Heart left ventricle (tissue), 16 donors: ENCODE results near the gene OSGIN1. TPM values are rescaled to one million over a fixed set of nuclear protein-coding genes. Genes with fewer than 3 reads are reported as not detected.
A peak's percentile ranks its signal among the peaks of the same experiment; 100 is the strongest.

ENCODE experiments used
- ATAC-seq, 4 donors: fragments of 200-7000 bp; cut with Tn5 transposase; one replicate each; pipeline ENCODE4 v1.9.1; 2020 to 2022; ENCODE audit warnings: moderate library complexity in 4 of 4, mild to moderate bottlenecking in 3 of 4, moderate number of reproducible peaks in 1 of 4
- DNase-seq, 5 donors: peaks; one replicate each; pipeline ENCODE4 v3.0.0-alpha.2; 2020
- H3K27ac ChIP-seq, 12 donors: fragments of 200-600 bp; sonication (generic) in 4 of 12; one replicate each; pipeline versions ENCODE4 v1.5.0 to v1.8.0; 2016 to 2022; ENCODE audit warnings: mild to moderate bottlenecking in 2 of 12
- H3K27me3 ChIP-seq, 9 donors: fragments of 200-600 bp; sonication (generic) in 2 of 9; one replicate each; pipeline versions ENCODE4 v1.5.1 to v1.8.0; 2016 to 2022; ENCODE audit warnings: mild to moderate bottlenecking in 3 of 9
- H3K36me3 ChIP-seq, 9 donors: fragments of 200-600 bp; sonication (generic) in 2 of 9; one replicate each; pipeline versions ENCODE4 v1.5.0 to v1.8.0; 2018 to 2022; ENCODE audit warnings: mild to moderate bottlenecking in 2 of 9
- H3K4me1 ChIP-seq, 12 donors: fragments of 200-600 bp; sonication (generic) in 4 of 12; one replicate each; pipeline versions ENCODE4 v1.5.0 to v1.8.0; 2016 to 2022; ENCODE audit warnings: mild to moderate bottlenecking in 3 of 12
- H3K4me3 ChIP-seq, 12 donors: fragments of 200-600 bp; sonication (generic) in 4 of 12; one replicate each; pipeline versions ENCODE4 v1.5.0 to v1.8.0; 2017 to 2022; ENCODE audit warnings: mild to moderate bottlenecking in 9 of 12, moderate library complexity in 4 of 12
- H3K9me3 ChIP-seq, 12 donors: fragments of 200-600 bp; sonication (generic) in 4 of 12; one replicate each; pipeline versions ENCODE4 v1.5.0 to v1.8.0; 2016 to 2022; ENCODE audit warnings: mild to moderate bottlenecking in 1 of 12
- CTCF ChIP-seq, 12 donors: fragments of 200-600 bp; sonication (generic) in 4 of 12; IDR thresholded peaks; one replicate each; pipeline versions ENCODE4 v1.5.0 to v1.8.0; 2018 to 2022; ENCODE audit warnings: antibody characterized with exemption in 12 of 12, mild to moderate bottlenecking in 5 of 12
- POLR2A ChIP-seq, 2 donors: fragments of 450-650 bp; IDR thresholded peaks; one replicate each; pipeline ENCODE4 v1.6.1; 2017; ENCODE audit warnings: antibody characterized with exemption in 2 of 2, mild to moderate bottlenecking in 2 of 2, moderate library complexity in 2 of 2
- WGBS, 4 donors: extraction: QIAGEN DNeasy Blood & Tissue Kit in 2 of 4; methylation state at CpG; one replicate each; pipeline versions ENCODE4 v1.1.5 to v1.1.7; 2013 to 2018; 5-methylcytosine and 5-hydroxymethylcytosine counted together
- intact Hi-C, 10 donors: fragments of 100-400 bp; cut with DNase I; formaldehyde crosslinking; loops; one replicate each; pipeline versions ENCODE4 v1.11.1 to v1.14.2; 2022
- polyA plus RNA-seq, 2 donors: library from polyadenylated mRNA; stranded (reverse); fragments of 200-250 nt; gene quantifications; one replicate each; pipeline ENCODE4 v1.2.3, GENCODE V29; 2013
- total RNA-seq, 9 donors: library from RNA; depleted of rRNA in 2 of 9; stranded (reverse); fragments of >200 nt in 2 of 9; fragmentation: NEBNext Ultra II Directional in 3 of 9; extraction: Animal tissue kit (Norgen Biotek cat#: 25700) in 3 of 9; gene quantifications; one replicate each; pipeline versions ENCODE4 v1.1.0 to v1.2.4, GENCODE V29; 2016 to 2023
- donor health status: ischemic (EF 13 %, LVEDD 7.1; RV severe dilation, severe dysfunction).
- donor health status: healthy with polysubstance abuse.
- donor health status: DM: no; HTN: yes; CAD: no.
- donor health status: DM: no; HTN: no; CAD: no.
- donor health status: ischemic (EF 25% LVEDD 6.9; RV normal size, moderate dysfunction).
- donor health status: ischemic (EF 25% LVEDD 5.7; RV mildly dilated, moderate dysfunction).
- donor health status: healthy.
- donor health status: DM: yes; HTN: yes; CAD: no.
- donor health status: ischemic (EF 35%, LVEDD 5.7; RV mildly dilated, moderate dysfunction).
- donor health status: nonischemic (EF 11% LVEDD 7.7; RV severe dilation, severe dysfunction).
- donor health status: DM: yes; HTN: yes; CAD: no.
- donor health status: PGD.
- donor health status: ischemic (EF 29% LVEDD 5.4; RV normal size, mild dysfunction).
- donor health status: nonischemic (EF 23%, LVEDD 6.1; RV moderate dilation, normal function).

OSGIN1 gene
- total and polyA plus RNA-seq, 11 donors, result 3.3 to 12.8 (median 7.0) TPM

- DNase-seq, result peak in 1 of 5 donors; percentile 45
- Histone ChIP-seq H3K4me3 (no peak overlapping the region), H3K27me3 (no peaks in the 10 kb centered on the region), H3K27ac (peak overlapping the region in 5 of 12 donors; percentile 85 to 98 (median 95)), H3K4me1 (peaks cover 0 to 66% (median 31%) of the 10 kb centered on the region in 12 donors), H3K9me3 (no peaks in the 10 kb centered on the region), H3K36me3 (peaks cover 0 to 26% (median 12%) of the 10 kb centered on the region in 9 donors)
- 71 to 77% (median 74%) methylated on average over 23 of the region's 23 CpGs for WGBS, 4 donors
- intact Hi-C loops, result loop anchor here in 8 of 10 donors (2.0 to 10.0 kb wide), 10 partner anchors 109 to 529 kb away; partner anchors contain the start of gene TAF1C (in 3 of the 8)
- TF ChIP-seq POLR2A (IDR thresholded peaks at IDR 0.05) (no peak), CTCF (IDR thresholded peaks at IDR 0.05) (no peak)
- ATAC-seq, result no peak
Observed at GRCh38 chr16:83955218-83956130, 2.4 kb downstream of the OSGIN1 start.

GRCh38 chr16:83956336-83957289 is 3.6 kb downstream of the OSGIN1 start:
- TF ChIP-seq POLR2A (IDR thresholded peaks at IDR 0.05), result no peak
- TF ChIP-seq CTCF (IDR thresholded peaks at IDR 0.05), result peak; percentile 68 to 85 (median 78)
- peak in 3 of 4 donors; percentile 9 to 10 (median 9) for ATAC-seq
- Histone ChIP-seq H3K36me3 (peaks cover 0 to 37% (median 16%) of the 10 kb centered on the region in 9 donors), H3K9me3 (no peaks in the 10 kb centered on the region), H3K4me3 (no peak overlapping the region), H3K27ac (peak overlapping the region in 2 of 12 donors; percentile 85 to 98), H3K27me3 (no peaks in the 10 kb centered on the region), H3K4me1 (peaks cover 0 to 68% (median 31%) of the 10 kb centered on the region in 12 donors)
- peak; percentile 77 to 90 (median 86) for DNase-seq
- intact Hi-C loops, result loop anchor here in 8 of 10 donors (2.0 to 10.0 kb wide), 10 partner anchors 108 to 528 kb away; partner anchors contain the start of gene TAF1C (in 3 of the 8)
- 49 to 54% (median 50%) methylated on average over 20 to 22 of the region's 22 CpGs for WGBS, 4 donors

- ATAC-seq, result no peak
- no peak overlapping the region for H3K4me3 ChIP-seq
- TF ChIP-seq POLR2A (IDR thresholded peaks at IDR 0.05) (no peak), CTCF (IDR thresholded peaks at IDR 0.05) (no peak)
- intact Hi-C loops, result loop anchor here in 8 of 10 donors (2.0 to 10.0 kb wide), 10 partner anchors 107 to 527 kb away; partner anchors contain the start of gene TAF1C (in 3 of the 8)
- peak overlapping the region in 1 of 12 donors; percentile 82 for H3K27ac ChIP-seq
- WGBS, 4 donors, result 90 to 95% (median 91%) methylated on average over 14 of the region's 14 CpGs
- H3K27me3 ChIP-seq, result no peaks in the 10 kb centered on the region
- H3K4me1 ChIP-seq, result peaks cover 0 to 65% (median 29%) of the 10 kb centered on the region in 12 donors
- H3K36me3 ChIP-seq, result peaks cover 0 to 45% (median 23%) of the 10 kb centered on the region in 9 donors
- no peak for DNase-seq
- H3K9me3 ChIP-seq, result no peaks in the 10 kb centered on the region
Observed at GRCh38 chr16:83957296-83957855, 4.3 kb downstream of the OSGIN1 start.
